HG03571 (cell line): ENCODE data around the gene MACROD2.
"Not testable (repeated sequence)": the region's sequence is repeated elsewhere in the genome, so short reads cannot be mapped to it uniquely, and the experiment has no call there.

ENCODE experiments used
- ATAC-seq: cut with Tn5 transposase; IDR thresholded peaks from one replicate; pipeline ENCODE4 v1.9.1; 2021; ENCODE audit not compliant: unreplicated experiment

The MACROD2 gene

GRCh38 chr20:15362849-15363248 lies 1367.5 kb downstream of the MACROD2 start:
- no peak for ATAC-seq

- ATAC-seq: no peak
These were observed 1369.5 kb downstream of the MACROD2 start for GRCh38 chr20:15364781-15365180.

- ATAC-seq: no peak
These were observed 1375.1 kb downstream of the MACROD2 start for GRCh38 chr20:15370370-15370769.

- no peak for ATAC-seq
These were observed 1379.4 kb downstream of the MACROD2 start for GRCh38 chr20:15374682-15375081.

DNA sequence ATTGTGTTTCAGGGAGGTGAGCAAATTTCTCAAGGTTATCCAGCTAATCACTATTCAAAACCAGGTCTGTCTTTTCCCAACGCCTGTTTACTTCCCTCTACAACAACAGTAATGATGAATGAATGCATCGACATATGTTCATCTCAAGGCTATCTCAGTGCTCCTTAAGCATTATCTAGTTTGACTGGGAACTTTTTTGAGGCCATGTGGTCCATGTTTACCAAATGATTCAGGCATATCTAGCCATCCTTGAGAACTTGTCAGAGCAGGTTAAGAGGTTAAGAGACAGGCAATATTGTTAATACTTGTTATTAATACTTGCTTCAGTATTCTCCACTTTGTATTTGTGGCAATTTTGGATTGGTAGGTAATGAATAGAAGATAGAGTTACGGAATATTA lies 1380.5 kb downstream of the MACROD2 start:
- no peak for ATAC-seq

GRCh38 chr20:15377603-15378002 lies 1382.3 kb downstream of the MACROD2 start:
- ATAC-seq: not testable (repeated sequence)

- ATAC-seq: no peak
These were observed 1382.8 kb downstream of the MACROD2 start for GRCh38 chr20:15378151-15378550.

GRCh38 chr20:15379681-15380296 lies 1384.5 kb downstream of the MACROD2 start:
- no peak for ATAC-seq

DNA sequence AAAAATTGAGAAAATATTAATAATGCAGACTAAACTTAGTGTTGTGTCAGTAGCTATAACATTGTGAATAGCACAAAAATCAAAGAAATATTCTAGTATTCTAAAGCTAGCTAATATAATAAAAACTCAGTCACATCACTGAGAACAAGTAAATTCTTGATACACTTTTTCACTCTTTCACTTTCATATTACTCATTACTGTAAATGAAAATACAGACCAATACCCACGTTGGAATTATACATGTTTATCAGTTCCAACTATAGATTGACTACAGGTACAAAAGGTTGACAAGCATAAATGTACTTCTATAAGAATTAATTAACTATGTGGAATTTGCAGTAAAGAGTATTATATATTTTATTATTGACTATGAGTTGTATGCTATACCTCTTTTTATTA lies 1385.5 kb downstream of the MACROD2 start:
- ATAC-seq: no peak

DNA sequence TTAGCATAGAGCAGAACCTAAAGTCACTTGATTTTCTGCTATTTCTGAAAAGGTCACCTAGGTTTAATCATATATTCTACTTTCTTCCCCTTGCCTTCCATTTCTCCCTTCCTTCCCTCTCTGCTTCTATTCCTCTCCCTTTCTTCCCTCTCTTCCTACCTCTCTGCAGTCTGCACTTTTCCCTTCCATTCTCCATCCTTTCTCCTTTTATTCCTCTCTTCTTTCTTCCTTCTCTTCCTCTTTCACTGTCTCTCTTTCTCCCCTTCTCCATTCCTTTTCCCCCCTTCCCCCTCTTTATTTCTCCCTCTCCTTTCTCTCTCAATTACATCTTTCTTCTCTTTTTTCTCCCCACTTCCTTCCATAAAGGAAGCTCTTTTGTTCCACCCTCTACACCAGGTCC lies 1391.9 kb downstream of the MACROD2 start:
- ATAC-seq: no peak

GRCh38 chr20:15395457-15395856 lies 1400.1 kb downstream of the MACROD2 start:
- ATAC-seq: no peak

- ATAC-seq: no peak
These were observed 1400.7 kb downstream of the MACROD2 start for GRCh38 chr20:15396026-15396425.

DNA sequence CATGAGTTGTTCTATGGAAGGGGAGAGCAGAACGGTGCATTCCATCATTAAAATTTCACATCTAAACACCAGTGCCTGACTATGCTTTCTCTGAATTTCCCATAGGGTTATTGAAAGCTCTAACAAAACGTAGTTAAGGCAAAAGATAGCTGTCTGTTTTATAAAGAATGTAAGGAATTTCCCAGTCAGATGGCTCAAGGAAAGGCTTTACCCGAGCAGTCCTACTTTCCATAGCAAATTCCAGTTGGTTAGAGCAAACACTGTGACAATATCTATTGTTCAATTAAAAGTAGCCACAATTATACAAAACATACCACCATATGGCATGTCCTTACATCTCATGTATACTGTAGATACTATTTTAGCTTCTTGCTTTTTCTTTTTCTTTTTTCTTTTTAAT lies 1401.6 kb downstream of the MACROD2 start:
- ATAC-seq: no peak

DNA sequence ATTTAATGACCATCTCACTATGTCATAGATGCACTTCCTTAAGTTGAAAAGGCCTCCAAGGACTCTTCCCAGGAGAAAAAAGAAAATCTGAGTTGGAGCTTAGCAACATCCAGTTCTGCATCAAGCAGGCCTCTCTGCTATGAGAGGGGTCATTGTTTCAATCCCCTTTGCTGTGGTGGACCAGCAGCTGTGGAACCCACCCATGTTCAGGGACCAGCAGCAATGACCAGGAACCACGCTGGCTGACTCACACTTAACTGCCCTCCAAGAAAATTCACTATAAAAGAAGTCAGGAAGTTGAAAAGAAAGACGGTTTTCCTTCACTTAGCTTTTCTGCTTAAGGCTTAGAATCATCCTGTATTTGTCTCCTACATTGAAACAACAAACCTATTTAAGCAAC lies 1404.5 kb downstream of the MACROD2 start:
- no peak for ATAC-seq

DNA sequence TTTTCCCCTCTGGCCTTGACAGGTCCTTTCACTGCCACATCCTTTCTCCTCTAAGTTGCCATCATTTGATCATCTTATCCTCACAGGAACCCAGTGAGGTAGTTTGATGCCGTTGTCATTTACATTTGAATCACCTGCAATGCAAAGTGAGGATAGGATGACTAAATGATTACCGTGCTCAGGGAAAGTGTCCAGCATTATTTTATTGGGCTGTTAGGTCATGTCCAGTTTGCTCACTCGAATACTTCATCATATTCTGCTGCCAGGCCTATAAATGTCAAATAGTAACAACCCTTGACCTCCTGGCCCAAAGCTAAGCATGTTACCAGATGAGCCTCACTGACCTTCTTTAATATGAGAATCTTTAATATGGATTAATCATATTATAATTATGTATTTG lies 1410.8 kb downstream of the MACROD2 start:
- no peak for ATAC-seq

DNA sequence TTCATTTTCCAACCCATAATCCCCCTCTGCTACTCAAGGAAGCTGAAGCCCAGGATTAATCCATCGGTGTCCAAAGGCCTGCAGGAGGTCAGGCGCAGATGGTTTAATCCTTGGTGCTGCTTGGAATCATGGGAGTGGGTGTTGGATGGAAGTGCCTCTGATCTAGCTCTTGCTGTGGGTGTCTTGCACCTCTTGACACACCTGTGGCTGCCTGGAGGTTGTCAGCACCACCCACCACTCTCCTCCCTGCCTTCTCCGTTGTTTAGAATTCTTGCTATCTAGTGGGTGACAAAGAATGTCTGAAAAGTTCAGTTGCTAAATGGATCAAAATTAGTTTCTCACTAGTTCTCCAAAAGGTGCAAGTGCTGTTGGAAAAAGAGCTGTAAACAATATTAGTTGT lies 1416.5 kb downstream of the MACROD2 start:
- ATAC-seq: no peak

- no peak for ATAC-seq
These were observed 1420.6 kb downstream of the MACROD2 start for GRCh38 chr20:15415908-15416307.

DNA sequence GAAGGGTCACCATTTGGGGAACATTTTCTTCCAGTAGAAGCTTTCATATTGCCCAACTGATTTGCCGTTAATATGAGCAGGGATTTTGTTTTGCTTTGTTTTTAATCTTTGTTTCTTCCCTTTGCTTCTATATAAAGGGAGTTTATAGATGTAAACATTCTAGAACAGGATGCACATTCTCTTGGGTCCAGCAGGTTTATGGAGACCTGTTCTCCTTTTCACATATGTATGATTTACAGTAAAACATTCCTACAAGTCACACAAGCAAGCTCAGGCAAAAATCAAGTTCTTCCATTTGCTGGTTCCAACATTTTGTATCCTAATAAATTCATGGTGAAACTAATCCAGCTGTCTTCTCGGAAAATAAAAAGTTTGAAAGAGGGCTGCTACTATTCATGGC lies 1424.5 kb downstream of the MACROD2 start:
- ATAC-seq: no peak

DNA sequence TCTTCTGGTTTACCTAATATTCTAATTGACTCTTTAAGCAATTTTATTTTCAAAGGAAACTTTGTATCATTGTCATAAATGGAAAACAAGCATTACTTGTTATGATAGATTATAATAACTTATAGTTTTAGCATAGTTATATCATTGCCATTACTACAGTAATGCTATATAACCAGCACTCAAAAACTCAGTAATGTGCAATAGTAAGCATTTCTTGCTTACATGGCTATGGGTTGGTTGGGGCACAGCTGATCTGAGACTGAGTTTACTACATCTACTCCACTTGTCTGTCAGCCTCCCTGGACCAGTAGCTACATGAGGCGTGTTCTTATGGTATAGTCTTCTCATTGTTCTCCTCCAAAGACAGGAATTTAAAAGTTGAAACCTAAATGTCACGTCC lies 1427.7 kb downstream of the MACROD2 start:
- no peak for ATAC-seq

GRCh38 chr20:15439551-15439950 lies 1444.2 kb downstream of the MACROD2 start:
- ATAC-seq: no peak

DNA sequence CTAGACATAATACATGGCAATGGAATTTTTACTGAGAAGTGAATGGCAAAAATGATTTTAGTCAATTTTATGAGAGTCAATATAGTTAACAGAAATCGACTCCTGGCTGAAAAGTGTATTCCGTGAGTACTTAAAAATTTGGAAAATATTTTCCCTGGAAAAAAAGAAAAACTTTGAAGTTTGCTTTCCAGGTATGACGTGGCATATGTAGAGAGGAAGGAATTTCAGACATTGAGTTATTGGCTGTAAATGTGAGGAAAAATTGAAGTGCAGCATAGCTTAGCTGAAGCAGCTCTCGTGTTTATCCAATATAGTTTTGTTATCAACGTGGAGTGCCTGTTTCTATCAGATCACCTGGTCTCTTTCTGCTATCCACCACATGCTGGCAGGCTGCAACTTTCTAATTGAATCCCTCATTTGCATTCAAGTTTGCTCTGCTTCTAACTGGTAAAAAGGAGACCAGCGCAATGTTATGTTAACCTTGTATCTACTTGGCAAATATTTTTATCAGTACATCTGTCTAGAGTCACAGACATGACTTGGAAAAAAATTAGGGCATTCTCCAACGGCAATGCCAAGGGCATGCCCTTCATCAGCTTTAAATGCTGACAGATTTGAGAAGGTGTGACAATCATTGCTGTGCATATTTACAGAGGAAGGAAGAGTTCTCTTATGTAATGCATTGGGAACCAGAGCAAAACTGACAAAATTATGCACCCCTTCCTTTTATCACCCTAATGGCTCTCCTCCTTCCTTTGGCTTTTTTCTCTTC lies 1444.9 kb downstream of the MACROD2 start:
- ATAC-seq: no peak

DNA sequence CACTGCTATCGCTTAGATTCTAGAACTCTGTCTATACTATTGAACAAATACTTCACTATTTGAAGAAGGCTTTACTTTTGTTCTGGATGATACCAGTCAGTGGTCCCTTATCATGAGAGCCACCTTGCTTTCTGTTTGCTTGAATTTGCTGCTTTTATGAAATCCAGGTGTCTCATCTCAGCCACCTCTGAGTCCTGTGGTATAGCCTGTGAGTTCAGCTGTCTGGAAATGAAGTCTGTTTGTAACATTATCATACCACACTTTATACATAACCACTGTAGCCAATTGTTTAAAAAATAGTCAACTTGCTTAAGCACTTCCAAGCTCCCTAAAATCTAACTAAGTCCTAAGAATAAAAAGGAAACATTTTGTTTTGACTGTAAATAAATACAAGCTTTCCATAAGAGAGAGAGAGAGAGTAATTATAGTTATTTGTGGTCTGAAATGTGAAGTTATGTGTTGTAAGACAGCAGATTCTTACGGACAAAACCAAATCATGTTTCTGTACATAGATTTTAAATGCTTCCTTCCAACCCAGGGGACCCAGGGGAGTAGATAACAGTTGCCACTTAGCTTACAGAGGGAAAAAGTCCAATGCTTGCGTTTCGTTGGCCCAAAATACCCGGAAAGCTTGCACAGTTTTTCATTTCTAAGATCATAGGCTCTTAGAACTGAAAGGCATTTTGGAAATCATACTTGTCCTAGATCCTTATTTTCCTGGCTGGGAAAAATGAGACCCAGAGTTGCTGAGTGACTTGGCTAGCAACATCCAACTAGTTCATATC lies 1449.9 kb downstream of the MACROD2 start:
- ATAC-seq: no peak
